GM06990 (cell line): Measurements from ENCODE around the gene H3-3A.
"Not testable (repeated sequence)": the region's sequence is repeated elsewhere in the genome, so short reads cannot be mapped to it uniquely, and the experiment has no call there.

Experiments
- DNase-seq: peaks from one replicate; pipeline ENCODE4 v3.0.0-alpha.2; 2011; ENCODE audit not compliant: insufficient read length; ENCODE audit errors: extremely low read depth
- H3K27me3 ChIP-seq: replicated peaks from 2 replicates; pipeline ENCODE4 v1.6.0; 2011; ENCODE audit warnings: low read length; ENCODE audit not compliant: control insufficient read depth, insufficient read depth
- H3K36me3 ChIP-seq: 2 replicates; pipeline ENCODE4 v1.5.1; 2011; ENCODE audit warnings: low read length; ENCODE audit not compliant: control insufficient read depth, insufficient read depth
- H3K4me3 ChIP-seq: replicated peaks from 2 replicates; pipeline ENCODE4 v1.5.1; 2011; ENCODE audit warnings: low read depth, mild to moderate bottlenecking, control low read depth, low read length
- CTCF ChIP-seq: IDR thresholded peaks from 2 replicates; pipeline ENCODE4 v1.5.1; 2011; ENCODE audit warnings: low read length, control low read depth, mild to moderate bottlenecking, inconsistent platforms; ENCODE audit not compliant: insufficient read depth, poor library complexity, severe bottlenecking

The H3-3A gene

GRCh38 chr1:226091461-226091860, 28.9 kb downstream of the H3-3A start:
- no peaks in the 10 kb centered on the region for H3K36me3 ChIP-seq
- no peak for DNase-seq
- no peak overlapping the region for H3K4me3 ChIP-seq
- no peak for TF ChIP-seq CTCF
- H3K27me3 ChIP-seq: no peaks in the 10 kb centered on the region

GRCh38 chr1:226092048-226092820, 29.7 kb downstream of the H3-3A start:
- not testable (repeated sequence) for DNase-seq, H3K36me3 ChIP-seq, H3K27me3 ChIP-seq, H3K4me3 ChIP-seq

- DNase-seq: no peak
- Histone ChIP-seq H3K27me3 (no peaks in the 10 kb centered on the region), H3K36me3 (no peaks in the 10 kb centered on the region), H3K4me3 (no peak overlapping the region)
- TF ChIP-seq CTCF: no peak
These were observed 30.4 kb downstream of the H3-3A start for GRCh38 chr1:226092965-226093364.

- H3K27me3 ChIP-seq: no peaks in the 10 kb centered on the region
- H3K4me3 ChIP-seq: no peak overlapping the region
- DNase-seq: no peak
- H3K36me3 ChIP-seq: no peaks in the 10 kb centered on the region
- no peak for TF ChIP-seq CTCF
These were observed 31.1 kb downstream of the H3-3A start for GRCh38 chr1:226093621-226094020.

- no peaks in the 10 kb centered on the region for H3K36me3 ChIP-seq
- H3K27me3 ChIP-seq: no peaks in the 10 kb centered on the region
- no peak for DNase-seq
- H3K4me3 ChIP-seq: no peak overlapping the region
- TF ChIP-seq CTCF: no peak
These were observed 31.9 kb downstream of the H3-3A start for GRCh38 chr1:226094451-226094850.

- no peak for DNase-seq
- no peak for TF ChIP-seq CTCF
These were observed 32.8 kb downstream of the H3-3A start for GRCh38 chr1:226095286-226095685.

More at GRCh38 chr1:226095286-226095685, 32.8 kb downstream of the H3-3A start:
- Histone ChIP-seq H3K4me3 (no peak overlapping the region), H3K36me3 (no peaks in the 10 kb centered on the region), H3K27me3 (no peaks in the 10 kb centered on the region)
